Measurements from ENCODE around the gene PSMG3. TPM values are rescaled to one million over a fixed set of nuclear protein-coding genes. Genes with fewer than 3 reads are reported as not detected.

Gene PSMG3
- total and polyA plus RNA-seq, 2 experiments from 2014 or later = 28.3 to 84.8 TPM

- Mint-ChIP-seq H3K36me3 (ENCODE audit: low read depth) (no peaks in the 10 kb centered on the region), H3K27me3 (ENCODE audit: insufficient read depth, low read depth, poor library complexity) (peaks cover 29% of the 10 kb centered on the region), H3K4me1 (peaks cover 34% of the 10 kb centered on the region), H3K4me3 (no peak overlapping the region), H3K9me3 (no peaks in the 10 kb centered on the region), H3K27ac (no peak overlapping the region)
- H3K9me2 ChIP-seq (ENCODE audit: insufficient read depth) = no peaks in the 10 kb centered on the region
- peaks cover 14% of the 10 kb centered on the region for H3K4me1 ChIP-seq (ENCODE audit: insufficient read depth)
- DNase-seq (ENCODE audit: low spot score) (no peak), ATAC-seq (no peak)
- H3K36me3 ChIP-seq (ENCODE audit: insufficient read depth) = no peaks in the 10 kb centered on the region
- H3F3A ChIP-seq (replicated peaks; ENCODE audit: low read depth) = 0 out of 2 replicates have a peak, but pooled peaks cover 11% of the 10 kb centered on the region
- H3K27me3 ChIP-seq (ENCODE audit: insufficient read depth) = no peaks in the 10 kb centered on the region
- peak overlapping the region; percentile 55; the same call in 1 of the 2 replicates for H3K4me3 ChIP-seq
- H3K79me2 ChIP-seq (replicated peaks; ENCODE audit: insufficient read depth) = peaks cover 47% of the 10 kb centered on the region
- no peak overlapping the region for H3K27ac ChIP-seq (ENCODE audit: low read depth)
- H3K4me2 ChIP-seq = peak overlapping the region; percentile 78; the same call in 1 of the 2 replicates
- no peak overlapping the region for H2AFZ ChIP-seq
- H4K20me1 ChIP-seq (replicated peaks; ENCODE audit: insufficient read depth) = no peaks in the 10 kb centered on the region; the same call in 1 of the 2 replicates
- TF ChIP-seq JUNB (IDR thresholded peaks at IDR 0.05; ENCODE audit: unreplicated experiment) = no peak
- no peak for TF ChIP-seq EZH2phosphoT487 (IDR thresholded peaks at IDR 0.05; ENCODE audit: unreplicated experiment)
- no peak for TF ChIP-seq EZH2 (IDR thresholded peaks at IDR 0.05; ENCODE audit: low read depth, unreplicated experiment)
- TF ChIP-seq CTCF (conservative IDR thresholded peaks at IDR 0.05; ENCODE audit: low read depth in 2 of 2) = no peak
- TF ChIP-seq POLR2AphosphoS5 (IDR thresholded peaks at IDR 0.05; ENCODE audit: low read depth) = no peak
- no peak for TF ChIP-seq ZNF462 (CRISPR knock-in tag; IDR thresholded peaks at IDR 0.05)
- TF ChIP-seq ZNF331 (CRISPR knock-in tag; IDR thresholded peaks at IDR 0.05; ENCODE audit: low read depth) = no peak
- TF ChIP-seq REST (IDR thresholded peaks at IDR 0.05; ENCODE audit: unreplicated experiment) = no peak
- TF ChIP-seq STAT1 (IDR thresholded peaks at IDR 0.05; ENCODE audit: unreplicated experiment) = no peak
- TF ChIP-seq CREB1 (CRISPR knock-in tag; IDR thresholded peaks at IDR 0.05; ENCODE audit: low read depth) = no peak
- TF ChIP-seq ZNF114 (CRISPR knock-in tag; IDR thresholded peaks at IDR 0.05) = no peak
- TF ChIP-seq NANOG (IDR thresholded peaks at IDR 0.05; ENCODE audit: borderline replicate concordance) = no peak
- TF ChIP-seq ETS1 (IDR thresholded peaks at IDR 0.05) = no peak
Measured at GRCh38 chr7:1530946-1531262, 38.9 kb downstream of the PSMG3 start.
